ENCODE data around the gene HOXA9. TPM values are rescaled to one million over a fixed set of nuclear protein-coding genes. Genes with fewer than 3 reads are reported as not detected.

The HOXA9 gene
- total RNA-seq: not detected

GRCh38 chr7:27165089-27165995, at the start of gene HOXA9:
HOXA9 (minus strand) TSS chr7:27165537; CDS start chr7:27165457, 80 bp downstream.
- no peak for DNase-seq (ENCODE audit: low spot score in 2 of 2)
- H3K27ac ChIP-seq: no peak within 1 kb of the TSS
- peaks cover 0 to 8% of the 10 kb centered on the region in 2 donors for H3K4me1 ChIP-seq
- no peaks in the 10 kb centered on the region for H3K36me3 ChIP-seq
- intact Hi-C loops (cut with DNase I): loop anchor here (10.0 kb wide), 1 partner anchor 1271 kb away; no protein-coding TSS in a partner anchor
- H3K27me3 ChIP-seq: peaks cover 45% of the 10 kb centered on the region
- H3K9me3 ChIP-seq: no peaks in the 10 kb centered on the region
- TF ChIP-seq, protein P1, sequence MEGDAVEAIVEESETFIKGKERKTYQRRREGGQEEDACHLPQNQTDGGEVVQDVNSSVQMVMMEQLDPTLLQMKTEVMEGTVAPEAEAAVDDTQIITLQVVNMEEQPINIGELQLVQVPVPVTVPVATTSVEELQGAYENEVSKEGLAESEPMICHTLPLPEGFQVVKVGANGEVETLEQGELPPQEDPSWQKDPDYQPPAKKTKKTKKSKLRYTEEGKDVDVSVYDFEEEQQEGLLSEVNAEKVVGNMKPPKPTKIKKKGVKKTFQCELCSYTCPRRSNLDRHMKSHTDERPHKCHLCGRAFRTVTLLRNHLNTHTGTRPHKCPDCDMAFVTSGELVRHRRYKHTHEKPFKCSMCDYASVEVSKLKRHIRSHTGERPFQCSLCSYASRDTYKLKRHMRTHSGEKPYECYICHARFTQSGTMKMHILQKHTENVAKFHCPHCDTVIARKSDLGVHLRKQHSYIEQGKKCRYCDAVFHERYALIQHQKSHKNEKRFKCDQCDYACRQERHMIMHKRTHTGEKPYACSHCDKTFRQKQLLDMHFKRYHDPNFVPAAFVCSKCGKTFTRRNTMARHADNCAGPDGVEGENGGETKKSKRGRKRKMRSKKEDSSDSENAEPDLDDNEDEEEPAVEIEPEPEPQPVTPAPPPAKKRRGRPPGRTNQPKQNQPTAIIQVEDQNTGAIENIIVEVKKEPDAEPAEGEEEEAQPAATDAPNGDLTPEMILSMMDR (IDR thresholded peaks at IDR 0.05): no peak
- peak within 1 kb of the TSS; percentile 45 to 59 for H3K4me3 ChIP-seq

DNA sequence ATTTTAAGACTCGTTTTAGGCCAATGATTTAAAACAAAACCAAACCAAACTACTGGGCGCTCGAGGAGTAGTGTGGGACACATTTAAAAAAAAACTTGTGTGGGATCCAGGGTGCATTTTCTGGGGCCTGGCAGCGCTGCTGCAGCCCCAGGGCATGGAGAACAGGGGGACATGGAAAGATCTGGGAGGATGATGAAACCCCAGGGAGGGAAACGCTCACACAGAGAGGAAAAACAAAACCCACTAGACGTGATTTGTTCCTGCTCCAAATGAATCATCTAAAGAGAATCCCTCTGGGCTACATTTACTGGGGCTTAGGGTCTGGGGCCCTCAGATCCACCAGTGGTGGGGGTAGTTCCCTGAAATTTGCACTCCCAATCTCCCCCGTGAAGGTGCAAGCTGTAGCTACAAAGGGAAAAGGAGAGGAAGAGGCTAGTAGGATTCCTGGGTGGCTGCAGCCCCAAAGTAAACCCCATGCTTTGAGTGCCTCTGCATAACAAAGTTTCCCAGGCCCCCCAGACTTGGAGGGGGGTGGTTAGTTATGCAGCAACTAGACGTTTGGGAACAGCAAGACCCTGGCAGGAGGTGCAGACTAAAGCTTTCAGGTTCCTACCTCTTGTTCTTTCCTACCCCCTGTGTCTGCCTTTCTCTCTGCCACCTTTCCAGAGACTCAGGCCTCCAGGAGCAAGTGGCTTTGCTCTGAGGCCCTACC, 49.1 kb upstream of the HOXA9 start:
- intact Hi-C loops (cut with DNase I): no loop called here
- TF ChIP-seq, protein P1 (IDR thresholded peaks at IDR 0.05): no peak
- no peak overlapping the region for H3K4me3 ChIP-seq
- no peaks in the 10 kb centered on the region for H3K36me3 ChIP-seq
- peaks cover 10% of the 10 kb centered on the region for H3K27me3 ChIP-seq
- no peaks in the 10 kb centered on the region for H3K9me3 ChIP-seq
- H3K4me1 ChIP-seq: peaks cover 0 to 4% of the 10 kb centered on the region in 2 donors
- H3K27ac ChIP-seq: no peak overlapping the region
- DNase-seq (ENCODE audit: low spot score in 2 of 2): no peak

- H3K27ac ChIP-seq: no peak overlapping the region
- H3K9me3 ChIP-seq: no peaks in the 10 kb centered on the region
- DNase-seq (ENCODE audit: low spot score in 2 of 2): no peak
- H3K27me3 ChIP-seq: peaks cover 10% of the 10 kb centered on the region
- TF ChIP-seq, protein P1 (IDR thresholded peaks at IDR 0.05): no peak
- peaks cover 0 to 4% of the 10 kb centered on the region in 2 donors for H3K4me1 ChIP-seq
- intact Hi-C loops (cut with DNase I): no loop called here
- H3K4me3 ChIP-seq: no peak overlapping the region
- H3K36me3 ChIP-seq: no peaks in the 10 kb centered on the region
Observed at GRCh38 chr7:27213433-27214238, 48.3 kb upstream of the HOXA9 start.

DNA sequence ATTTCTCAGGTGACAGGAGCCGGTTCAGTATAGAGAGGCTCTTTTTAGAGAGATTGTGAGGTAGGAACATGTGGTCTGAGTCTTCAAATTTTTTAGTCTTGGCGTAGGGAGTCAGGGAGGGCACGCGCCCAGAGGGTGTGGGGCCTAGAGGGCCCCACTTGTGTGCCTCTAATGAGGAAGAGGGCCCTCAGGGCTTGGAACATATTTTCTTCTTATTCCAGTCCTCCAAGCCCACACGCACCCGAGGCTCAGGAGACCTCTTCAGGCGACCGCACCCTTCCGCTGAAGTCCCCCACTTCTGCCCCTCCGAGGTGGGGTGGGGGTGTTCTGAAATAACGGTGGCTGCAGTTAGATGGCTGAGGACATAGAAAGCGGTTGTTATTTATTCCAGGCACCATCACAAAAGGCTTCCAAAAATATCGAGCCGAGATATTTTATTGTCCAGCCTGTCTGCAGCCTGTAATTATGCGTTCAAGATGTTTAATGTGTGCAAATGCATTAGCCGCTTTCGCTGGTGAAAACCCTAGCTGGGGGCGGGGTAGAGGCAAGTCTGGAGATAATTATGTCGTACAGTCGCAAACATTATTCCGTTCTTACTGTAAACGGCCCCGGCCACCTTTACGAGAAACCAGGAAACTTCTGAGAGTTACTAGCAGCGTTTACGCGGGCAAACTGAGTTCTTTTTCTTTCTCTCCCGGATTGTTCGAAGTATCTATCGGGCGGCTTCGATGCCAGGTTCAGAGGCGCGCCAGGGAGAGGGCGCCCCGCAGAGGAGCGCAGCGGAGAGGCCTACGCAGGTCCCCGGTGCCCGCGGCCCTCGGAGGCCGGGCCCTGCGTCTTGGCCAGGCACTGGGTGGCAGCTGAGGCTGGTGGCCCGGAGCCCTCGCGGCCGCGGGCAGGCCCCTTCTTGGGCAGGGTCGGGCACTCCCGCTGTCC, 47.4 kb upstream of the HOXA9 start:
- peaks cover 0 to 4% of the 10 kb centered on the region in 2 donors for H3K4me1 ChIP-seq
- DNase-seq (ENCODE audit: low spot score in 2 of 2): no peak
- H3K27ac ChIP-seq: no peak overlapping the region
- no peaks in the 10 kb centered on the region for H3K36me3 ChIP-seq
- intact Hi-C loops (cut with DNase I): no loop called here
- H3K4me3 ChIP-seq: no peak overlapping the region
- H3K27me3 ChIP-seq: peaks cover 10% of the 10 kb centered on the region
- no peaks in the 10 kb centered on the region for H3K9me3 ChIP-seq
- TF ChIP-seq, protein P1 (IDR thresholded peaks at IDR 0.05): no peak
